Erythroblast (primary cell): Measurements from ENCODE around the gene COL4A2.

Experiments used
- GATA1 ChIP-seq: IDR thresholded peaks from 2 replicates; pipeline ENCODE4 v1.6.1; 2011; ENCODE audit warnings: low read depth, mild to moderate bottlenecking, control low read depth, low read length, moderate library complexity
- POLR2A ChIP-seq: IDR thresholded peaks from 2 replicates; pipeline ENCODE4 v1.6.1; 2011; ENCODE audit warnings: mild to moderate bottlenecking, low read length

DNA sequence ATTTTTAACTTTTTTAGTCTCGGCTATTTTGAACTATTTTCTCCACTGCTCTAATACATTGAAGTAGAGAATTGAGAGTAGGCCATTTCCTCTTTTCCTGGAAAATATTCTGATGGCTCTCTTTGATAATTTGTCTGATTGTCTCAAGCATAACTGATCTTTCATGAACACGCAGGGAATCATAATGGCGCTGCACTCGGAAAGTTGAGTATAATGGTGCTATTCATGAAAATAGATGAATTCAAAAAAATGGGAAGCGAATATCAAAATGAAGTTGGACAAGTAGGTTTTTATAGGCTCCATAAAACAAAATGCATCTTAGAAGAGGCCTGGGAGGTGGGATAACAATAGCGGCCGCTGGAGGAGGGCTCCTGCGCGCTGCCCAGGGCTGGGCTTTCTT is 29.0 kb downstream of the COL4A2 start:
- TF ChIP-seq POLR2A: no peak
- no peak for TF ChIP-seq GATA1
